Measurements from ENCODE around the gene THAP12.
"Not testable (repeated sequence)": the region's sequence is repeated elsewhere in the genome, so short reads cannot be mapped to it uniquely, and the experiment has no call there.

THAP12 gene

GRCh38 chr11:76323804-76324203, 57.1 kb downstream of the THAP12 start:
- no peak for DNase-seq (ENCODE audit: low read depth)

GRCh38 chr11:76323375-76323774, 57.6 kb downstream of the THAP12 start:
- DNase-seq (ENCODE audit: low read depth), result not testable (repeated sequence)

GRCh38 chr11:76322942-76323341, 58.0 kb downstream of the THAP12 start:
- DNase-seq (ENCODE audit: low read depth), result no peak

- DNase-seq (ENCODE audit: low read depth), result no peak
These were observed 58.4 kb downstream of the THAP12 start for GRCh38 chr11:76322540-76322939.

GRCh38 chr11:76321820-76322524, 59.0 kb downstream of the THAP12 start:
- no peak for DNase-seq (ENCODE audit: low read depth)

- no peak for DNase-seq (ENCODE audit: low read depth)
These were observed 59.6 kb downstream of the THAP12 start for GRCh38 chr11:76321340-76321739.

- no peak for DNase-seq (ENCODE audit: low read depth)
These were observed 60.0 kb downstream of the THAP12 start for GRCh38 chr11:76320929-76321328.

GRCh38 chr11:76319798-76320197, 61.1 kb downstream of the THAP12 start:
- DNase-seq (ENCODE audit: low read depth), result not testable (repeated sequence)

GRCh38 chr11:76318744-76319384, 62.1 kb downstream of the THAP12 start:
- DNase-seq (ENCODE audit: low read depth), result peak; percentile 68

- DNase-seq (ENCODE audit: low read depth), result no peak
These were observed 63.6 kb downstream of the THAP12 start for GRCh38 chr11:76317296-76317695.

- no peak for DNase-seq (ENCODE audit: low read depth)
These were observed 64.2 kb downstream of the THAP12 start for GRCh38 chr11:76316726-76317125.

- no peak for DNase-seq (ENCODE audit: low read depth)
These were observed 65.6 kb downstream of the THAP12 start for GRCh38 chr11:76315182-76315853.

- no peak for DNase-seq (ENCODE audit: low read depth)
These were observed 66.2 kb downstream of the THAP12 start for GRCh38 chr11:76314741-76315090.

- no peak for DNase-seq (ENCODE audit: low read depth)
These were observed 66.8 kb downstream of the THAP12 start for GRCh38 chr11:76313913-76314740.

GRCh38 chr11:76313271-76313670, 67.7 kb downstream of the THAP12 start:
- no peak for DNase-seq (ENCODE audit: low read depth)

GRCh38 chr11:76310832-76311595, 69.9 kb downstream of the THAP12 start:
- DNase-seq (ENCODE audit: low read depth), result no peak

- no peak for DNase-seq (ENCODE audit: low read depth)
These were observed 72.8 kb downstream of the THAP12 start for GRCh38 chr11:76307978-76308747.

GRCh38 chr11:76307396-76307795, 73.5 kb downstream of the THAP12 start:
- DNase-seq (ENCODE audit: low read depth), result no peak

GRCh38 chr11:76303399-76303798, 77.5 kb downstream of the THAP12 start:
- DNase-seq (ENCODE audit: low read depth), result no peak

- DNase-seq (ENCODE audit: low read depth), result no peak
These were observed 77.9 kb downstream of the THAP12 start for GRCh38 chr11:76302996-76303395.
